Activated naive CD4-positive, alpha-beta T cell (primary cell): ENCODE data around the gene GPR142.

Experiments used
- DNase-seq, 4 experiments: peaks; one replicate each; lab custom pipeline; 2025; lab: John Stamatoyannopoulos, UW

The GPR142 gene

GRCh38 chr17:74369665-74370490, 2.6 kb downstream of the GPR142 start:
- no peak for DNase-seq

GRCh38 chr17:74371653-74372147, 4.4 kb downstream of the GPR142 start:
- DNase-seq, result no peak

DNA sequence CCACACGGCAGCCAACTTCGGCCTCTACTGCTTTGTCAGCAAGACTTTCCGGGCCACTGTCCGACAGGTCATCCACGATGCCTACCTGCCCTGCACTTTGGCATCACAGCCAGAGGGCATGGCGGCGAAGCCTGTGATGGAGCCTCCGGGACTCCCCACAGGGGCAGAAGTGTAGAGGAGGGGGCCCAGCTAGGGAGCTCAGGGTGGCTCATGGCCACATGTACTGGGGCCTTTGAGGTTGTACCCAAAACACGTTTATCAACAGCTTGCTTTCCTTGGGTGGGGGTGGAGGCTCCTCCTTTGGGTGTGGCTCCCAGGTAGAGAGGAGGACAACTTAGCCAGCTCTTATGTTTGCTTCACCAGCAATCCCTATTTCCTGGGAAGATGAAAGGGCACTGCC, 5.1 kb downstream of the GPR142 start:
- no peak for DNase-seq

- no peak for DNase-seq
Measured at GRCh38 chr17:74373838-74374606, 6.7 kb downstream of the GPR142 start.

DNA sequence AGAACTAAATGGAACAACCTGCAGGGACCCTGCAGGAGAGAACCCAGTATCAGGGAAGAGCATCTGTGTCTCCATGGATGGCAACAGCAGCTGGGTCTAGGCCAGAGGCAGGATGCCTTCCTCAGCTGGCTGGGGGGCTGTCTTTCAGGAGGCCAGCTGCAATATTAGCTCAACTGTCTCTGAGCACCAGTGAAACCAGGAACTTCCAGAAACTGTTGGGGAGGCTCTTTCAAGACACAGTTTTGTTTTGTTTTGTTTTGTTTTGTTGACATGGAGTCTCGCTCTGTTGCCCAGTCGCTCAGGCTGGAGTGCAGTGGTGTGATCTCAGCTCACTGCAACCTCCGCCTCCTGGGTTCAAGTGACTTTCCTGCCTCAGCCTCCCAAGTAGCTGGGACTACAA, 7.6 kb downstream of the GPR142 start:
- DNase-seq, result no peak

GRCh38 chr17:74379495-74380085, 12.3 kb downstream of the GPR142 start:
- peak; percentile 77 to 89 (median 87) for DNase-seq

- no peak for DNase-seq
Measured at GRCh38 chr17:74380086-74380958, 13.0 kb downstream of the GPR142 start.

DNA sequence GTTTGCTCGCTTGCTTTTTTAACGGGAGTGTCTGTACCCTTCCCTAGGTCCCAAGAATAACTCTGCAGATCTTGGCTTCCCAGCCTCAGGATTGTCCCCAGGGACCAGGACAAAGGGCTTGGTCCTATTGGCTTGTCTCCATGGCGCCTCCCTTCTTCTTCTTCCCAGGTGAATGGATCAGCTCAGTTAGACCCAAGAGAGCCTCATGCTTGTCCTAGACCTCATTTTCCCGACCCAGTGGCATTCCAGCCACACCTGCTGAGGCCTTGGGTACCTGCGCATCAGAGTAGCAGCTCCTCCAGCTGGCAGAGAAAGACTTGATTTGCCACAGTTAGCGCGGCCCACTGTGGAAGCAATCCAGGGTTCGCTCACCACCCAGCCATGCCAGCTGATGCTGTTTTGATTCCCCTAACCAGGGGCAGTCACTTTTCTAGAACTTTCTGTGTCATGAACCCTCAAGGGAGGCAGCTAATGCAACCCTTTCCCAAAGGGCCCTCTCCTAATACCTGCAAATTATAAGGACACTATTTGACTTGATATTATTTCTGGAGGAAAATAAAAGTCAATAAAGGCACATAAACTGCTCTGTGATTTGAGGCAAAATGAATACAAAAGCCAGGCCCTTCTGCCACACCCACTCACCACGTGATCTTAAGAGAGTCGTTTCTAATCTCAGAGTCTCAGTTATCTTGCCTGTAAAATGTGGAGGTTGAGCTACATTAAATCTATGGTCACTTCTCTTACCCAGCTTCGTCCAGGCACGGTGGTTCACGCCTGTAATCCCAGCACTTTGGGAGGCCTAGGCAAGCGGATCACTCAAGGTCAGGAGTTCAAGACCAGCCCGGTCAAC, 13.9 kb downstream of the GPR142 start:
- DNase-seq, result no peak

- no peak for DNase-seq
Measured at GRCh38 chr17:74383141-74383540, 15.8 kb downstream of the GPR142 start.

DNA sequence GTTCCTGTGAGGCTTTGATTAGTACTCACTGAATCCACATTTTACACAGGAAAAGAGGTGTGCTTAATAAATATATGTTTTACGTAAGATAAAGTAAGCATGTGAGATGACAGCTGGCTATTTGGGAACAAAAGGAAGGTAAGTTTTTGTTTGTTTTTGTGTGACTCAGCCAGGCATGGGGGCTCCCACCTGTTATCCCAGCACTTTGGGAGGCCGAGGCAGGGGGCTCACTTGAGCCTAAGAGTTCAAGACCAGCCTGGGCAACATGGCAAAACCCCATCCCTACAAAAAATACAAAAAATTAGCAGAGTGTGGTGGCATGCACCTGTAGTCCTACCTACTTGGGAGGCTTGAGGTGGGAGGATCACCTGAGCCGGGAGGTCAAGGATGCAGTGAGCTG, 17.9 kb downstream of the GPR142 start:
- no peak for DNase-seq

DNA sequence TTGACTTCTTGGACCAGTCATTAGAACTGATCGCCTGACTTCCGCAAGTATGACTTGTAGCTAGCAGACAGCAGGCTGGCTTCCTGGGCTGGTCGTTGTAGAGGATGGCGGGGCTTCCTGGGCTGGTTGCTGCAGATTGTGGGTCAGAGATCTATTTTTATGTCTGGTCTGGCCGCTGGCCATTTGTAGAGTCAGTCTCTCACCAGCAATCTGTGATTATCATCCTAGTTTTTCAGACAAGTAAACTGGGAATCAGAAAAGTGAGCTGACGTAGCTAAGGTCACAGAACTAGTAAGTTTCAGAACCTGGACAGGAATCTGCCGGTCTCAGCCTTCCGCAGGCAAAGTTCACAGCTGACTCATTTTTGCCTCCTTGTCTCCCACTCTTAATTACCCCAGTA, 19.1 kb downstream of the GPR142 start:
- DNase-seq, result no peak

- DNase-seq, result no peak
Measured at GRCh38 chr17:74387365-74388218, 20.3 kb downstream of the GPR142 start.

DNA sequence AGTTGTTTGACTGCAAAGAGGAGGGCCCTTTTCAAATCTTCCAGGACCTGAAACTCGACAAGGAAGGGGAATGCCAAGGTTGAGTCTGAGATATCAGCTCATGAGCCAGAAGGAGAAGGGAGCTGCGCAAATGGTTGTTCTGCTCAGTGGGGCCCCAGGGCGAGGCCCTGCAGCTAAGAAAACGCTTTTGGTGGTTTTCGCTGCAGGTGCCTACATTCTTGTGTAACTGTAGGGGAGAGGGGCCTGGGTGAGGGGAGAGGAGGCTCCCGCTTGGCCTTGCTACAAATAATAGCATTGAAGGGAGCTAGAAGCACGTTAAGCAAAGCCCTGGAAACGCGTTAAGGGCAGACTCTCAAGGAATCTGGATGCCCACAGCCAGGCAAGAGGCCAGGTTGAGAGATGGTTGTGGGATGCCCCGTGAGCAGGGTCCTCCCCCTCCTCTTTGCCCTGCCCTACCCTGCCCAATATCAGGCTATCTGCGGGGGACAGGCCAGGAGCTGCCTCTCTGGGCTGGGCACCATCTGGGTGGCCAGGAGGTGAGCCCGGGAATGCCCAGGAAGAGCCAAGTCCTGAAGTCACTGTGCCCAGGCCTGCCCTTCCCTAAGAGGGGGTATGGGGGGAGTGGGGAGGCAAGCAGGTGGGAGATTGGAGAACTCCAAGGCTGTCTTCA, 21.9 kb downstream of the GPR142 start:
- no peak for DNase-seq

DNA sequence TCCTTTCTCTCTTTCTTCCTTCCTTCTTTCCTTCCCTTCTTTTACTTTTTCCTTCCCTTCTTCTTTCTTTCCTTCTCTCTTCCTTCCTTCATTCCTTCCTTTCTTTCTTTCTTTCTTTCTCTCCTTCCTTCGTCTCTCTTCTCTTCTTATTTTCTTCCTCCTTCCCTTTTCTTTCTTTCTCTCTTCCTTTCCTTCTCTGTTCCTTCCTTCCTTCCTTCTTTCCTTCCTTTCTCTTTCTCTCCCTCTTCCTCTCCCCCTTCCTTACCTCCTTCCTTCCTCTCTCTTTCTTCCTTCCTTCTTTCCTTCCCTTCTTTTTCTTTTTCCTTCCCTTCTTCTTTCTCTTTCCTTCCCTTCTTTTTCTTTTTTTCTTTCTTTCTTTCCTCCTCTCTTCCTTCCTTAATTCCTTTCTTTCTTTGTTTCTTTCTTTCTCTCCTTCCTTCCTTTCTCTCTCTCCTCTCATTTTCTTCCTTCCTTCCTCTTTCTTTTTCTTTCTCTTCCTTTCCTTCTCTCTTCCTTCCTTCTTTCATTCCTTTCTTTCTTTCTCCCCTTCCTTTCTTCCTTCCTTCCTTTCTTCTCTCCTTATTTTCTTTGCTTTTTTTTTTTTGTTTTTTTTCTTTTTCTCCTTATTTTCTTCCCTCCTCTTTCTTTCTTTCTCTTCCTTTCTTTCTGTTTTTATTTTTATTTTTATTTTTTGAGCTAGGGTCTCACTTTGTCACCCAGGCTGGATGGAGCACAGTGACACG, 22.8 kb downstream of the GPR142 start:
- no peak for DNase-seq

GRCh38 chr17:74390680-74391653, 23.7 kb downstream of the GPR142 start:
- no peak for DNase-seq

DNA sequence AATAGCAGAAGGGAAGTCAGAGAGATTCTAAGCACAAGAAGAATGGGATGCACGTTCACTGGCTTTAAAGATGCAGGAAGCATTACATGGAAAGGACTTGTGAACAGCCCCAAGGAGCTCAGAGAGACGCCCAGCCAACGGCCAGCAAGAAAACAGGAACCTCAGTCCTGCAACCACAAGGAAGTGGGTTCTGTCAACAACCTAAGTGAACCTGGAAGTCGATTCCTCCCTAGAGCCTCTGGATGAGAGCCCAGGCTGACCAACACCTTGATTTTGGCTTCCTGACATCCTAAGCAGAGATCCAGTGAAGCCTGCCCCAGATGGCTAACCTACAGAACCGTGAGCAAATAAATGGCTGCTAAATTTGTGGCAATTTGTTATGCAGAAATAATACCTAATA, 24.5 kb downstream of the GPR142 start:
- no peak for DNase-seq

DNA sequence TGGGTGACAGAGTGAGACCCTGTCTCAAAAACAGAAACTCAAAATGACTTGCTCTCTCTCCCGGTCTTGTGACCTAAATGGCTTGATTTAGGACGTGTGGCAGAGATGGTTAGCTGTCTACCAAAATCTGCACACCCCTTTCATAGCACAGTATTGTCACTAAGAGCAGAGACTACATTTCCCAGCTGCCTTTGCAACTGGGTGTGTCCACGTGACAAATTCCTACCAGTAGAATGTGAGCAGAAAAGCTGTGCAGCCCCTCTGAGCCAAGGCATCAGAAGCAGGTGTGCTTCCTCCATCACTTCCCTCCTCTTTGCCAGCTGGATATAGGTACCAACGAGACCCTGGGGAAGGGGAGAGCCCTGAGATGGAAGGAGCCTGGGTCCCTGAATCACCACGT, 25.5 kb downstream of the GPR142 start:
- DNase-seq, result no peak
